Hepatocyte (in vitro differentiated cells): Measurements from ENCODE around the gene SDK1. TPM values are rescaled to one million over a fixed set of nuclear protein-coding genes. Genes with fewer than 3 reads are reported as not detected.

Experiments used
- DNase-seq: peaks from one replicate; pipeline ENCODE4 v3.0.0-alpha.2; 2016; ENCODE audit warnings: low spot score
- H2AFZ ChIP-seq: fragments of 200-600 bp; sonication (generic); 2 replicates; pipeline ENCODE4 v1.6.0; 2016; ENCODE audit warnings: antibody characterized with exemption, mild to moderate bottlenecking
- H3K27ac ChIP-seq: fragments of 200-600 bp; sonication (generic); 2 replicates; pipeline ENCODE4 v1.5.1; 2016; ENCODE audit warnings: mild to moderate bottlenecking
- H3K27me3 ChIP-seq: fragments of 200-600 bp; sonication (generic); 2 replicates; pipeline ENCODE4 v1.6.1; 2016
- H3K36me3 ChIP-seq: fragments of 200-600 bp; sonication (generic); replicated peaks from 2 replicates; pipeline ENCODE4 v1.5.1; 2016; ENCODE audit warnings: low read depth; ENCODE audit not compliant: insufficient read depth
- H3K4me1 ChIP-seq: fragments of 200-600 bp; sonication (generic); 2 replicates; pipeline ENCODE4 v1.5.1; 2016; ENCODE audit warnings: mild to moderate bottlenecking, moderate library complexity; ENCODE audit not compliant: insufficient read depth
- H3K4me2 ChIP-seq: fragments of 200-600 bp; sonication (generic); 2 replicates; pipeline ENCODE4 v1.6.0; 2016
- H3K4me3 ChIP-seq: fragments of 200-600 bp; sonication (generic); 2 replicates; pipeline ENCODE4 v1.5.1; 2016; ENCODE audit warnings: mild to moderate bottlenecking
- H3K79me2 ChIP-seq: fragments of 200-600 bp; sonication (generic); 2 replicates; pipeline ENCODE4 v1.6.0; 2017; ENCODE audit warnings: mild to moderate bottlenecking
- H3K9me2 ChIP-seq: fragments of 200-600 bp; sonication (generic); replicated peaks from 2 replicates; pipeline ENCODE4 v1.6.0; 2017; ENCODE audit warnings: mild to moderate bottlenecking; ENCODE audit not compliant: insufficient read depth
- H3K9me3 ChIP-seq: fragments of 200-600 bp; sonication (generic); 2 replicates; pipeline ENCODE4 v1.5.1; 2016; ENCODE audit warnings: low read depth, mild to moderate bottlenecking
- H4K20me1 ChIP-seq: fragments of 200-600 bp; sonication (generic); 2 replicates; pipeline ENCODE4 v1.6.0; 2016; ENCODE audit warnings: mild to moderate bottlenecking; ENCODE audit not compliant: insufficient read depth, poor library complexity, severe bottlenecking
- CTCF ChIP-seq: fragments of 200-600 bp; sonication (generic); IDR thresholded peaks from 2 replicates; pipeline ENCODE4 v1.5.1; 2016; ENCODE audit warnings: antibody characterized with exemption, mild to moderate bottlenecking; ENCODE audit not compliant: poor library complexity
- EZH2 ChIP-seq: fragments of 200-600 bp; sonication (generic); IDR thresholded peaks from 2 replicates; pipeline ENCODE4 v1.6.1; 2016; ENCODE audit warnings: antibody characterized with exemption, mild to moderate bottlenecking, borderline replicate concordance
- EZH2phosphoT487 ChIP-seq: fragments of 200-600 bp; sonication (generic); IDR thresholded peaks from one replicate; pipeline ENCODE4 v1.6.1; 2018; ENCODE audit warnings: antibody characterized with exemption, mild to moderate bottlenecking, low read depth, moderate library complexity; ENCODE audit not compliant: unreplicated experiment, severe bottlenecking
- WGBS: methylation state at CpG from one replicate; pipeline ENCODE4 v1.1.6; 2016; ENCODE audit warnings: low lambda C conversion rate; ENCODE audit errors: missing lambda C conversion rate; 5-methylcytosine and 5-hydroxymethylcytosine counted together
- polyA plus RNA-seq: library from polyadenylated mRNA; unstranded; fragments of >200 nt; fragmentation: Nextera tagmentation; extraction: Ambion mirVana; gene quantifications from 2 replicates; pipeline ENCODE4 v1.2.1, GENCODE V29; 2016
- total RNA-seq: library from RNA; depleted of rRNA; stranded (reverse); fragments of >200 nt; gene quantifications from 2 replicates; pipeline ENCODE4 v1.2.3, GENCODE V29; 2014

The SDK1 gene
- total and polyA plus RNA-seq, 2 experiments from 2014 or later, result 4.3 to 10.0 TPM

GRCh38 chr7:4124556-4125477 lies 823.8 kb downstream of the SDK1 start:
- Histone ChIP-seq H4K20me1 (no peaks in the 10 kb centered on the region), H3K27ac (no peak overlapping the region), H3K9me3 (peaks cover 8% of the 10 kb centered on the region), H3K27me3 (no peaks in the 10 kb centered on the region), H3K4me3 (no peak overlapping the region), H3K4me2 (no peak overlapping the region), H3K4me1 (no peaks in the 10 kb centered on the region), H3K36me3 (no peaks in the 10 kb centered on the region), H3K9me2 (no peaks in the 10 kb centered on the region), H2AFZ (no peak overlapping the region), H3K79me2 (no peaks in the 10 kb centered on the region)
- WGBS, result 93% methylated on average over 5 of the region's 5 CpGs
- no peak for TF ChIP-seq EZH2phosphoT487
- no peak for TF ChIP-seq CTCF
- no peak for TF ChIP-seq EZH2
- no peak for DNase-seq

DNA sequence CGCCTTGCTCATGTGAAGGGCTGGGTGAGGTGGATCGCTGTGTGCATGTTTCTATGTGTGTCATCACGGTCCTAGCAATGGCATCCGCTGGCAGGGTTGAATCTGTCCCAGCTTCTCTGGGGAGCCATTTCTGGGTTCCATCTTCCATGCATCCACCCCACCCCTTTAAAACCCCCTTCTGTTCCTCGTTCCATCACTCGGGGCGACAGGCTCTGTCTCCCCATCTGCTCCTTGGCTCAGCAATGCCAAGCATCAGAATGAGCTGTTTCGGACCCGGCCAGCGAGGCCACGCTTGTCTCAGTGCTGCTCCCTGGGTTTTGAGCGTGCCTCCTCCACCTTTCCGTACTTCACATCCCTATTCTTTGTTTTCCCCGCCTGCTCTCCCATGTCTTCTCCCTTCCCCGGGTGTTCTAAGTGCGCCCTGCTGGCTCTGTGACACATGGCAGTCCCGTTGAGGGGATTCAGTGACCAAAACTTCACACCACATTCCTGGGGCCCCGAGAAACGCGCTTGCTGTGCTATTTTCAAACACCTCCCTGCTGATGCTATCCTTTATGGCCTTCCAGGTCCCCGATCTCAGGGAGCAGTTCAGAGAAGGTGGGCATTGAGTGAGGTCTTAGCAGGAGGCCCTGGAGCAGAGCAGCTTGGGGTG lies 827.0 kb downstream of the SDK1 start:
- 97% methylated on average over 21 of the region's 21 CpGs for WGBS
- Histone ChIP-seq H3K79me2 (no peaks in the 10 kb centered on the region), H3K27me3 (no peaks in the 10 kb centered on the region), H3K27ac (no peak overlapping the region), H3K4me3 (no peak overlapping the region), H3K4me1 (peaks cover 2% of the 10 kb centered on the region), H3K9me2 (no peaks in the 10 kb centered on the region), H3K9me3 (no peaks in the 10 kb centered on the region), H3K36me3 (no peaks in the 10 kb centered on the region), H3K4me2 (no peak overlapping the region), H2AFZ (no peak overlapping the region), H4K20me1 (no peaks in the 10 kb centered on the region)
- DNase-seq, result no peak
- TF ChIP-seq EZH2phosphoT487, result no peak
- no peak for TF ChIP-seq EZH2
- TF ChIP-seq CTCF, result no peak

DNA sequence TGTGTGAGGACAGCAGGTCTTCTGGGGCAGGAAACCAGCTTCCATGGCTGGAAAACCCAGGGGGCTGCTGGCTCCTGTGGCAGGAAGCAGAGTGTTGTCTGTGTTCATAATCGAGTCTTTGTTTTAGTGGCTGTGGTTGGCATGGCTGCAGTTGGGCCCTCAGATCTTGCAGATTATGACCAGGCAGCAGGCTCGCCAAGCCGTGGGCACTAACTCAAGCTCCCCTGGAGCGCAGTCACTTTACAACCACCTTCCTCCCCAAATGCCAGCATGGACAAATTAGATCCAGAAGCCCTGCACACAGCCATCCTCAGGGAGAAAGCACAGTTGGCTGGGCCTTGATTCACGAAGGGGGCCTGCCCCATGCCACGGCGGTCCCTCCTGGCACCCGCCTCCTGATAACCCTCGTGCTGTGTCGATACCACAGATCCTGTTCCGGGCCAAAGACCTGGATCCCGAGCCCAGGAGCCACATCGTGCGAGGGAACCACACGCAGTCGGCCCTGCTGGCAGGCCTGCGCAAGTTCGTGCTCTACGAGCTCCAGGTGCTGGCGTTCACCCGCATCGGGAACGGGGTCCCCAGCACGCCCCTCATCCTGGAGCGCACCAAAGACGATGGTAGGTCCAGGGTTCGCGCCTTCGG lies 828.5 kb downstream of the SDK1 start:
- TF ChIP-seq EZH2phosphoT487 (no peak), CTCF (no peak), EZH2 (no peak)
- no peak overlapping the region for H3K4me2 ChIP-seq
- no peaks in the 10 kb centered on the region for H4K20me1 ChIP-seq
- no peaks in the 10 kb centered on the region for H3K9me3 ChIP-seq
- H3K79me2 ChIP-seq, result no peaks in the 10 kb centered on the region
- 88% methylated on average over 29 of the region's 29 CpGs for WGBS
- no peaks in the 10 kb centered on the region for H3K36me3 ChIP-seq
- H3K27me3 ChIP-seq, result no peaks in the 10 kb centered on the region
- no peak overlapping the region for H3K27ac ChIP-seq
- DNase-seq, result no peak
- H2AFZ ChIP-seq, result no peak overlapping the region
- H3K4me1 ChIP-seq, result peaks cover 17% of the 10 kb centered on the region
- no peaks in the 10 kb centered on the region for H3K9me2 ChIP-seq
- no peak overlapping the region for H3K4me3 ChIP-seq
